HFFc6 (cell line): ENCODE measurements around the gene ICE1. TPM values are rescaled to one million over a fixed set of nuclear protein-coding genes. Genes with fewer than 3 reads are reported as not detected.

Experiments used
- DNase-seq: peaks from one replicate; pipeline ENCODE4 v3.0.0-alpha.2; 2018
- H3K27ac Mint-ChIP-seq: 2 replicates; pipeline ENCODE4 v1.8.0; 2020; ENCODE audit warnings: mild to moderate bottlenecking, mixed read lengths
- H3K27me3 Mint-ChIP-seq: 2 replicates; pipeline ENCODE4 v1.8.0; 2021; ENCODE audit warnings: mild to moderate bottlenecking, moderate library complexity, mixed read lengths; ENCODE audit not compliant: insufficient read depth
- H3K36me3 Mint-ChIP-seq: 2 replicates; pipeline ENCODE4 v1.8.0; 2021; ENCODE audit warnings: low read depth, mixed read lengths
- H3K4me1 Mint-ChIP-seq: 2 replicates; pipeline ENCODE4 v1.8.0; 2020; ENCODE audit warnings: low read depth, mixed read lengths
- H3K4me3 Mint-ChIP-seq: 2 replicates; pipeline ENCODE4 v1.8.0; 2020; ENCODE audit warnings: mild to moderate bottlenecking, moderate library complexity, mixed read lengths
- H3K9me3 Mint-ChIP-seq: 2 replicates; pipeline ENCODE4 v1.8.0; 2020; ENCODE audit warnings: mild to moderate bottlenecking, mixed read lengths
- total RNA-seq, 6 experiments: library from RNA; stranded (reverse); fragmentation: NEBNext Ultra II Directional; extraction: Animal tissue kit (Norgen Biotek cat#: 25700); gene quantifications; 2 replicates in 1 of 6; 3 replicates in 5 of 6; pipeline ENCODE4 v1.2.3, GENCODE V29; 2021
- TF ChIP-seq, protein P1 (sequence below): fragments of 200-600 bp; sonication (generic); IDR thresholded peaks from 2 replicates; pipeline ENCODE4 v1.5.0; 2021; ENCODE audit warnings: antibody characterized with exemption, mild to moderate bottlenecking

Gene ICE1
- total RNA-seq, 6 experiments from 2014 or later: 19.7 to 23.8 (median 22.2) TPM

- peaks cover 12% of the 10 kb centered on the region for H3K27me3 Mint-ChIP-seq
- no peak overlapping the region; the same call in 1 of the 2 replicates for H3K4me3 Mint-ChIP-seq
- DNase-seq: no peak
- H3K9me3 Mint-ChIP-seq: no peaks in the 10 kb centered on the region
- no peaks in the 10 kb centered on the region for H3K36me3 Mint-ChIP-seq
- H3K4me1 Mint-ChIP-seq: peaks cover 53% of the 10 kb centered on the region
- TF ChIP-seq, protein P1, sequence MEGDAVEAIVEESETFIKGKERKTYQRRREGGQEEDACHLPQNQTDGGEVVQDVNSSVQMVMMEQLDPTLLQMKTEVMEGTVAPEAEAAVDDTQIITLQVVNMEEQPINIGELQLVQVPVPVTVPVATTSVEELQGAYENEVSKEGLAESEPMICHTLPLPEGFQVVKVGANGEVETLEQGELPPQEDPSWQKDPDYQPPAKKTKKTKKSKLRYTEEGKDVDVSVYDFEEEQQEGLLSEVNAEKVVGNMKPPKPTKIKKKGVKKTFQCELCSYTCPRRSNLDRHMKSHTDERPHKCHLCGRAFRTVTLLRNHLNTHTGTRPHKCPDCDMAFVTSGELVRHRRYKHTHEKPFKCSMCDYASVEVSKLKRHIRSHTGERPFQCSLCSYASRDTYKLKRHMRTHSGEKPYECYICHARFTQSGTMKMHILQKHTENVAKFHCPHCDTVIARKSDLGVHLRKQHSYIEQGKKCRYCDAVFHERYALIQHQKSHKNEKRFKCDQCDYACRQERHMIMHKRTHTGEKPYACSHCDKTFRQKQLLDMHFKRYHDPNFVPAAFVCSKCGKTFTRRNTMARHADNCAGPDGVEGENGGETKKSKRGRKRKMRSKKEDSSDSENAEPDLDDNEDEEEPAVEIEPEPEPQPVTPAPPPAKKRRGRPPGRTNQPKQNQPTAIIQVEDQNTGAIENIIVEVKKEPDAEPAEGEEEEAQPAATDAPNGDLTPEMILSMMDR: no peak
- H3K27ac Mint-ChIP-seq: peak overlapping the region; percentile 24; the same call in 1 of the 2 replicates
Measured at GRCh38 chr5:5416733-5417132, 5.7 kb upstream of the ICE1 start.

DNA sequence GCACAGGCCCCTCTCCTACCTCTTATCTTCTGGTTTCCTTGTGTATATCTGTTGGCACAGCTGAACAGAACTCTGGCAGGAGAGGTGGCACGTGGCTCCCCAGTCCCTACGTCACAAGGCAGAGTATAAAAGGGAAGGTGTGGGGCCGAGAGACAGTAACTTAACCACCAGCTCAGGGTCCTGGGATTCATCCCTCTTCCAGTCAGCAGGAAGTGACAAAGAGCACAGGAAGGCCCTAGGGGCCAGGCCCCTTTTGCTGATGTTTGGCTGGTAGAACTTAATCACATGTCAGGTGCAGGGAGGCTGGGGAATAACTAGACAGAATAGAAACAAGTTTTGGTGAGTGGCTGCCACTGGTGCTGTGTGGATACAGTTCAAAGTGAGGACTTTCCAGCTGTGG, 4.5 kb upstream of the ICE1 start:
- H3K4me1 Mint-ChIP-seq: peaks cover 54% of the 10 kb centered on the region
- TF ChIP-seq, protein P1: no peak
- no peaks in the 10 kb centered on the region; the same call in 1 of the 2 replicates for H3K36me3 Mint-ChIP-seq
- H3K4me3 Mint-ChIP-seq: no peak overlapping the region
- H3K27ac Mint-ChIP-seq: no peak overlapping the region; the same call in 1 of the 2 replicates
- H3K27me3 Mint-ChIP-seq: peaks cover 8% of the 10 kb centered on the region
- DNase-seq: no peak
- H3K9me3 Mint-ChIP-seq: no peaks in the 10 kb centered on the region

- peaks cover 54% of the 10 kb centered on the region for H3K4me1 Mint-ChIP-seq
- TF ChIP-seq, protein P1: no peak
- H3K36me3 Mint-ChIP-seq: no peaks in the 10 kb centered on the region; the same call in 1 of the 2 replicates
- H3K27ac Mint-ChIP-seq: no peak overlapping the region; the same call in 1 of the 2 replicates
- DNase-seq: no peak
- H3K4me3 Mint-ChIP-seq: no peak overlapping the region; the same call in 1 of the 2 replicates
- peaks cover 7% of the 10 kb centered on the region for H3K27me3 Mint-ChIP-seq
- no peaks in the 10 kb centered on the region for H3K9me3 Mint-ChIP-seq
Measured at GRCh38 chr5:5418764-5419163, 3.7 kb upstream of the ICE1 start.

DNA sequence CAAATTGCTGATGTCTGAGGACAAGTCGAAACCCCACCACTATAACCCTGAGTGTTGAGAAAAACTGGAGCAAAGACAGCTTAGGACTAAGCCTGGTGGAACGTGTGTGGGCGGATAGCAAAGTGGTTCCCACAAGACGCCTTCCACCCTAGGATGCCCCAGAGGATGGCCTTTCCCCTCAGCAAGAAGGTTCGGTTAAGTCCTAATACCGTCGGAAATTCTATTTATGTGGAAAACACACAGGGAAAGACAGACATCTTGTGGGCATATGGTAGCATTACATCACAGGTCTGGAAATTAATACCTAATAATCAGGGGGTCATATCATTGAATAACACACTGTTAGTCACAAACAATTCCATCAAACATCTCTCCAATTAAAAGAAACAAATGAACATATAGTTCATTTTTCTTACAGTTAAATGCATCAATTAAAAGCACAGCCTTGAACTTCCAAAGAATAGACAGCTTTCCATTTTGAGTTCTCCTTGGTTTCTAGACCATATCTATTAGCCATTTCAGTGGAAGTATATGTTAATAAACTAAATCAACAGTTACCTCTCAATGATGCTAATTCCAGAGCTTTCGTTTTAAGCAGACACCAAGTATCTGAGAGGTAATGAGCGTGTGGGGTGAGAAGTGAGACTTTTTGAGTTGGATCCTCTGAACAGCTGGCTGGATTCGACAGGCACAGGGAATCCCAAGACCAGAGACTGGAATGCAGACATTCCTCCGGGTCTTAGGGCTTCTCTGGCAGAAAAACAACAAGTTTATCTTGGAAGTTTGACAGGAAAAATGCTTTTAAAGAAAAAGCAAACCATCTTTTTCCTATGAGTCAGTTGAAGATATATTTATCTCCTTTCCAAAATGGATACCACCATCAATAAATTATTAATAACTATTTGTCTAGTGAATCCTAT, 2.9 kb upstream of the ICE1 start:
- Mint-ChIP-seq H3K4me1 (peaks cover 54% of the 10 kb centered on the region), H3K36me3 (no peaks in the 10 kb centered on the region; the same call in 1 of the 2 replicates), H3K4me3 (peak overlapping the region; percentile 28; the same call in 1 of the 2 replicates), H3K27ac (peak overlapping the region; percentile 35; the same call in 1 of the 2 replicates), H3K9me3 (no peaks in the 10 kb centered on the region), H3K27me3 (peaks cover 7% of the 10 kb centered on the region)
- DNase-seq: peak; percentile 60
- TF ChIP-seq, protein P1: peak; percentile 87

GRCh38 chr5:5420251-5420650, 2.2 kb upstream of the ICE1 start:
- Mint-ChIP-seq H3K36me3 (no peaks in the 10 kb centered on the region; the same call in 1 of the 2 replicates), H3K27me3 (peaks cover 5% of the 10 kb centered on the region), H3K27ac (no peak overlapping the region; the same call in 1 of the 2 replicates), H3K9me3 (no peaks in the 10 kb centered on the region), H3K4me3 (no peak overlapping the region), H3K4me1 (peaks cover 54% of the 10 kb centered on the region)
- DNase-seq: no peak
- TF ChIP-seq, protein P1: no peak
